Measurements from ENCODE around the gene SRCIN1.

Gene SRCIN1

DNA sequence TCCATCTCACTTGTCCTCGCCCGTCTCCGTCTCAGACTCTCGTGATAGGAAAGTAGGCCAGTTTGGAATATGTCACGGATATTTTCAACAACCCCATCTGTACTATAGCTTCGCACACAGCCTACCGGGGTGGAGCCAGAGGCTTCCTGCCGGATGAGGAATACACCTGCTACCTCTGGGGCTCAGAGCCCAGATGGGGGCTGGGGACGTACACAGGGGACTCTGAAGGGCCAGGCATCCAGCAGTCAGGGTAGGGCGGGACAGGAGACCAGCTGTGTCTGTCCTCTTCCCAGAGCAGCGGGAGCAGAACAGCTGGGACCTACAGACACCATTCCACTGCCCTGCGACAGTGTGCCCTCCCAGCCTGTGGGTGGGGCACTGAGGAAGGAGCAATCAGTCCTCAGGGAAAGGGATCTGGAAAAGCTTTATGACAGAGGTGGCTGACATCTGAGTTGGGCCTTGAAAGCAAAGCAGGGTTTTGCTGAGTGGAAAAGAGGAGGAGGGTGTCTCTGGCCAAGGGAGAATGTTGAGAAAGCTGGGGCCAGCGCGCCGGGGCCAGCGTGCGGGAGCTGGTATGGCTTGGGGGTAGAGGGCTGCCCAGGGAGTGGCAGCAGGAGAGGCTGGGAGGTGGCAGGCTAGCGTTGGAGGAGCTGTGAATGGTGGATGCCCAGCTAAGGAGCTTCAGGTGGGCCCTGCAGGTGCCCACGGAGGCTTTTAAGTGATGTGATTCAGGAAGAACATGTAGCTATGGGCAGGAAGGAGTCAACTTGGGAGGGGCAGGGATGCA, 11.5 kb upstream of the SRCIN1 start:
- no peak for DNase-seq (ENCODE audit: low read depth in 1 of 2, low spot score in 1 of 2)

DNA sequence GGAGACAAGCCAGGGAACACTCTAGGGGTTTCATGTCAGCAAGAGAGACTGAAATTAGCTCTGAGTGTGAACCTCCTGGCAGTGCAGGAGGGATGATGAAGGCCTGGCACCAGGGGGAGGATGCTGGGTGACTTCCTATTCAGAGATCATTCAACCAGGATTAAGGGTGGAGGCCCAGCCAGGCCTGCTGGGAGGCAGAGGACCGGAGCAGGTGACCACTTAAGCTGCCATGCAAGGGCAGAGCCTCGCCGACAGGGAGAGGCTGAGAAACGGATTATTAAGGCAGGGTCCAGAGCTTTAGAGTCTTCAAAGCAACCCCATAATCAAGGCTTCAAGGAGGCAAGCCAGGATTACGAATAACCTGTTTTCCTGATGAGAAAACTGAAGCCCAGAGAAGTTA, 10.6 kb upstream of the SRCIN1 start:
- DNase-seq (ENCODE audit: low read depth in 1 of 2, low spot score in 1 of 2): no peak

DNA sequence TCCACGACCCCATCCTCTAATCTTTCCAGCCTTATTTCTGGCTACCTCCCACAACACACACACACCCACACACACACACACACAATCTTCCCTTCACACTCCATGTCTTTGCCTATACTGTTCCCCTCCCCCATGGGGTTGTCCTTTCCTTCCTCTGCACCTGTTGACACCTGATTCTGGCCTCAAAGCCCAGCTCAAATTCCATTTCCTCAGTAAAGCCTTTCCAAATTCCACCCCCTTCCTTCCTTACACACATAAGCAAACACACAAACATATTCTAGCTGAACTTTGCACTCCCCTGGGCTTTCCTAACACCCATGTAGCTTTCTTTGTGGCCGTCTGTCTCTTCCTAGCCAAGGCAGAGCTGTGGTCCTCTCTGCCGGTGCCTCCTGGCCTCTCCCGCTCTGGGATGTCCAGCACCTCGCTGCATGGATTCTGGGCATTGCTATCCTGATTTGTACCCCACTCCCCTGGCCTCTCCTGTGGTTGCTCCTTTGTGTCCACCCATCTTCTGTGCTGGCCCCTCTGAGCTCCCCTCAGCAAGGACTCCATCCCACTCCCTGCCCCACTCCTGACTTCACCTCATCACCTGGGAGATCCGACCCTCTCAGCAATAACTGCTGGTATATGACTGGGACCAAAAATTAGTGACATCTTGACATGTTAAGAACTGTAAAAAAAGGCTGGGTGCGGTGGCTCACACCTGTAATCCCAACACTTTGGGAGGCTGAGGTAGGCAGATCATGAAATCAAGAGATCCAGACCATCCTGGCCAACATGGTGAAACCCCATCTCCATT, 8.4 kb upstream of the SRCIN1 start:
- no peak for DNase-seq (ENCODE audit: low read depth in 1 of 2, low spot score in 1 of 2)

DNA sequence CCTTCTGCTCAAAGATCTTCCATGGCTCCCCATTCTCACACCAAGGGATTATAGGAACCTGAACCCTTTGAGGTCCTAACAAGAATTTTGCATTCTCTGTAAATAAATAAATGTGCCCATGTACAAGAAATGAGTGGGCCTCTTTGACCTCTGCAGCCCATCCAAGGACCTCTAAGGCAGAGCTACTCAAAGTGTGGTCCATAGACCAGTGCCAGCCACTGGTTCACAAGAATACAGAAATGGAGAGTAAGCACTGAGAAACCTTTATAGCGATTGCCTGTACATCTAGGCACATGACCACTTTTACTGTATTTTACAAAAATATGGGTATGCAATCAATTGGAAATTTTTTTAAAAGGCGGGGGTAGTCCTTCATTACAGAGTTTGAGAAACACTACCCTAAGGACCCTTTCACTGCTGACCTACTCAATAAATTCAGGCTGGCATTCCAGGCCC, 7.8 kb upstream of the SRCIN1 start:
- no peak for DNase-seq (ENCODE audit: low read depth in 1 of 2, low spot score in 1 of 2)

DNA sequence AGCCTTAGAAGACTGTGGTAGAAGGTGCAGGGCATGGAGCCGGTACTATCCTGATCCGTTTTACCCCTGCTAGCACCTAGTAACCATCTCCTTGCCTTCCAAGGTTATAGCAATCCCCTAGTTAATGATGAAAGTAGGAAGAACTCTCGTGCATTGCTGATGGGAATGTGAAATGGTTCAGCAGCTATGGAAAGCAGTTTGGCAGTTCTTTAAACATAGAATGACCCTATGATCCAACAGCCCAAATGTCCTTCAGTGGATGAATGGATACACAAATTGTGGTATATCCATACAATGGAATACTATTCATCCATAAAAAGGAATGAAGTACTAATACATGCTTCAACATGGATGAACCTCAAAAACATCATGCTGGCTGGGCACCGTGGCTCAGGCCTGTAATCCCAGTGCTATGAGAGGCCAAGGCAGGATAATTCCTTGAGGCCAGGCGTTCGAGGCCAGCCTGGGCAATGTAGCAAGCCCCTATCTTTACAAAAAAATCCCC, 6.2 kb upstream of the SRCIN1 start:
- DNase-seq (ENCODE audit: low read depth in 1 of 2, low spot score in 1 of 2): no peak

DNA sequence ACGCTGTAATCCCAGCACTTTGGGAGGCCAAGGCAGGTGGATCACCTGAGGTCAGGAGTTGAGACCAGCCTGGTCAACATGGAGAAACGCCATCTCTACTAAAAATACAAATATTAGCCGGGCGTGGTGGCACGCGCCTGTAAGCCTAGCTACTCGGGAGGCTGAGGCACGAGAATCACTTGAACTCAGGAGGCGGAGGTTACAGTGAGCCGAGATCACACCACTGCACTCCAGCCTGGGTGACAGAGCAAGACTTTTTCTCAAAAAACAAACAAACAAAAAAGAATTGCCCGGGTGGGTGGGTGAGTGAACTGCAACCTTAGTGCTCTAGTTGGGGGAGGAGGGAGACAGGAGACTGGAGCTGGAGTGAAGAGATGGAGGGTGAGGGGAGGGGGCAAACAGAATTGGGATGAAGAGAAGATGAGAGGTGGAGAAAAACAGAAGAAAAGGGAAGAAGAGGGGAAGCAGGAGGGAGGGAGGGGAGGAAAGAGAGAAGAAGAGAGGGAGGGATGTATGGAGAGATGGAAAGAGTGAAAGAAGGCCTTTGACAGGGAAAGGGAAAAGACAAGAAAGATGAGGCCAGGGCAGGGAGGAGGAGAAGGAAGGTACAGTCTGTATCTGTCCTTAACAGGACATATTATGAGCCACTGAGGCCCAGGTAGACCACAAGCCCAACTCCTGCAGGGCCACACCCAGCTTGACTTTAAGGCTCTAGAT, 5.5 kb upstream of the SRCIN1 start:
- no peak for DNase-seq (ENCODE audit: low read depth in 1 of 2, low spot score in 1 of 2)

DNA sequence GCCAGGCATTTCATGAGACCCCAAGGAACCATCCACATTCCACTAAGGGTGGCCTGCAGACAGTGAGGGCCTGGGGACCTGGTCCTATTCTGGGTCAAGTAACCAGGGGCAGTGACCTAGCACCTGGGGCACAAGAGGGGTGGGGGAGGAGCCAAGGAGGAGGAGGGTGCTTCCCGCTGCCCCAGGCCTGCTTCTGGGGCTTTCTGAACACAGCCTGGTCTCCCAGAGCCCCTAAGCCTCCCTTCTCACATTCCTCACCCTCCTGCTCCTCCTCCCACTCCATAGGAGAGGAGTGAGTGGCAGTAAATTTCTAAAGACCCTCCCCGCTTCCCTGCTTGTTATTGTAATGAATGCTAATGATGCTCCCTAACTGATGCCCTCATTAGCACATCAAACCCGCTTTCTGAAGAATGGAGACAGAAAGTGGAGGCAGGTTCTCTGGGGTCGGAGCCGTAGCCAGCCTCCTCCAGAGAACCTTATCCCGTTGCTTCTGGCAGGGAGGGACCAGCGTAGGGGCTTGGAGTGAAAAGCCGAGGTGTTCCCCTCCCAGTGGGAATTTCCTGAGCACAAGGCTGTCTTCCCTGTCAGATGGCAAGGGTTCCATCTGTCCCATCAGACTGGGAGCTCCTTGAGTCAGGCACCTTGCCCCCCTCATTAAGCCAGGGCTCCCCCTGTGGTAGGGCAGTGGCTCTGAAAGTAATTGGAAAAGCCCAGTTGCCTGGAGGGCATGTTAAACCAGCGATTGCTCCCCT, 3.7 kb upstream of the SRCIN1 start:
- DNase-seq (ENCODE audit: low read depth in 1 of 2, low spot score in 1 of 2): no peak

DNA sequence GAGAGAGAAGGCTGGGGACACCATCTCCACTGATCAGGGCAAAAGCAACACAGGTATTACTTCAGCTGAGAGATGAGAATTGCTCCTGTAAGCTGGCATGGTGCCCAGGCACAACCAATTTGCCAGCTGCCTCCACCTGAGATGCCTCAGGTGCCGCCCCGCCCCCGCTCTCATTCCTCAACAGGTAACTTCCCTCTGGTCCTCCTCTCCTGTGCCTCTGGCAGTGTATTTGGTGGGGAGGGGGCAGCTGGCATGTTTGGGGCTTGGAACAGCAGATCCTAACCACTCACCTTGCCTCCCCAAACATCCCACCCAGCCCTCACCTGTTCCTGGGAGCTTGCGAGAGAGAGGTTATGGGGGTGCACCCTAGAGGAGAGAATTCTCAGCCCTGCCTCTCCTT, 2.9 kb upstream of the SRCIN1 start:
- DNase-seq (ENCODE audit: low read depth in 1 of 2, low spot score in 1 of 2): no peak

DNA sequence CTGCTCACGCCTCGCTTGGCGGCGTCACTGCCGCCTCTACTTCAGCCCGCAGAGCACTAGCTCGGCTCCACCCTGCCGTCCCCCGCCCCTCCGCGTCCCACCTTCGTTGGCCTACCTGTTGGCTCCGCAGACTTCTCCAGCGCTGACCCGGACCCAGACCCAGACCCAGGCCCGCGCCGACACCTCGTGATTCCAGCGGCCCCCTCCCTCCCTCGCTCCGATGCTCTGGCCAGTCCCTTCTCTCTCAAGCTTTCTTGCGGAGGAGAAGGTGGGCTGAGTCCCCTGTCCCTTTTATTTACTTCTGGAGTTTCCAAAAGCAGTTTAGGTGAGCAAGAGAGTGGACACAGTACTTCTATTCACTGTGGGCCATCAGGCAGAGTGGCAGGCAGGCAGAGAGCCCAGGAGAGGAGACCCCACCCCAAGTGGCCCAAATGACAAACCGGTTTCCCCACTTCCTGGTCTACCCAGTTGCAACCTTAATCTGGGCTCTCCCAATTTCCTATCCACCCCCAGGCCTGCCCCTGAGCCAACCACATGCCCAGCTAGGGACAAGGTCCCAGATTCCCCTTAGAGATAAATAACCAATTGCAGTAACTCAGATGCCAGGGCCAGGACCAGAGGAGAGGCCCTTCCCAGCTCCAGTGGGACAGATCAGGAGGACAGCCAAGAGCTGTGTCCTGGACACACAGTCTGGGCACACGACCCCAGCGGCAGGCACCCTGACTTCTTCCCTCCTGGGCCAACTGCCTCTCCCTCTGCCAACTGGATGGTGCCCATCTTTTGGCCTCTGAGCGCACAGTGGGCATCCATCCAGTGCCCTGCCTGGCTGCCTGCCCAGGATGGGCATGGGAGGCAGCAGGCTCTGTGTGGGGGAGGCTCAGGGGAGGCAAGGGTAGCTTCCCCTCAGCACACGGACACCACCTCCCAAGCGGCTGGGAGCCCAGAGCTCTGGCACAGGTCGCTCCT, 1.2 kb upstream of the SRCIN1 start:
- no peak for DNase-seq (ENCODE audit: low read depth in 1 of 2, low spot score in 1 of 2)

DNA sequence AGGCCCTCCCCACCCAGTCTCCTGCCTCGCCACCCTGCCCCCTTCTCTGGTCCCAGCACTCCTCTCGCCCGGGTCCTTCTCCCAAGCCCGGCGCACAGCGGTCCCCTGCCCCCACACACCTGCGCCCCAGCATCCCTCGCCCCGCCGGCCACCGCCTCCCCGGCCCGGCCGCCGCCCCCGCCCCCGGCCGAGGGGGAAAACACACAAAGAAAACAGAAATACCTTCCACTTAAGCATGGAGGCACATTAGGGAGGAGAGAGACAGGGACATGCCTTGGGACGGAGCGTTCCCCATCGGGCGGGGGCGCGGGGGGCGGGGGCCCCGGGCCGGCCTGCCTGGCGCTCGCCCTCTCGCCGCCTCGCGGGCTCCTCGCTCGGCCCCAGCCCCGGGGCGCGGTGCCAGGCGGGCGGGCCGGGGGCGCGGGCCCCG, 326 bp downstream of the SRCIN1 start:
- DNase-seq (ENCODE audit: low read depth in 1 of 2, low spot score in 1 of 2): no peak

DNA sequence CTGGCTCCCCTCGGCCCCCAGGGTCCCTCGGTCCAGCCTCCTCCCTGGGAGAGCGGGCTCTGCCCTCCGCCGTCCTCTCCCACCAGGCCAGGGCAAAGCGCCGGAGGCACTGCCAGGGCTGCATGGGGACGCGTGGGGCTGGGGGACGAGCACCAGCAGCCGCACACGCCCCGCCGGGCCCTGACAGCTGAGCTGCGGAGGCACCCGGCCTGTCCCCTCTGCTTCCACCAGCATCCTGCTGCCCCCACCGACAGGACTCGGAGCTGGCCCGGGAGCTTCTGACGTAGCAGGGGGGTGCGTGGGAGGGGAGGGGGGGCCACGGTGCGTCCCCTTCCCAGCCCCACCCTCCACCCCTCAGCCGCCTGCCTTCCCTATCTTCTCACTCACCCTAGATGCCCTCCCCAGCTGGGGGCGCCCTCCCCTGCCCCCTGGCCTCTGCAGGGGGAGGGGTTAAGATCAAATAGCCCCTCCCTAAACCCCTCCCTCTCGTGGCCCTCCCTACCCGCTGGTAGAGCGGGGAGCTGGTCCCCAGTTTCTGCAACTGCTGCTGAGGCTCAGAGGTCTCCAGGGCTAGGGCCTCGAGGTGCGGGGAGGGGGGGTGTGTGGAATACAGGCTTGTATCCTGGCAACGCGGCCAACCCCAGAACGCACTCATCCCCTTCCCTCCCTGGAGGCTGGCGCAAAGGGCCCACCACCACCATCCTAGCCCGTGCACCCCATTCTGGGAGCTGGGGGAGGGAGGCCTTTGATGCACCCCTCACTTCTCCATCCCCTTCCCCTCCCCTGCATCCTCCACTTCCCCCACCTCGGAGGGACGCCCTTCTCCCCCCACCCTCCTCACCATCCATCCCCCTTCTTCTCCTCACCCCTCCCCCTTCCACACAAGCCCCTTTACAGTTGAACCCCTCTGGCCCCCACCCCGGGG, 1.0 kb downstream of the SRCIN1 start:
- DNase-seq (ENCODE audit: low read depth in 1 of 2, low spot score in 1 of 2): no peak

DNA sequence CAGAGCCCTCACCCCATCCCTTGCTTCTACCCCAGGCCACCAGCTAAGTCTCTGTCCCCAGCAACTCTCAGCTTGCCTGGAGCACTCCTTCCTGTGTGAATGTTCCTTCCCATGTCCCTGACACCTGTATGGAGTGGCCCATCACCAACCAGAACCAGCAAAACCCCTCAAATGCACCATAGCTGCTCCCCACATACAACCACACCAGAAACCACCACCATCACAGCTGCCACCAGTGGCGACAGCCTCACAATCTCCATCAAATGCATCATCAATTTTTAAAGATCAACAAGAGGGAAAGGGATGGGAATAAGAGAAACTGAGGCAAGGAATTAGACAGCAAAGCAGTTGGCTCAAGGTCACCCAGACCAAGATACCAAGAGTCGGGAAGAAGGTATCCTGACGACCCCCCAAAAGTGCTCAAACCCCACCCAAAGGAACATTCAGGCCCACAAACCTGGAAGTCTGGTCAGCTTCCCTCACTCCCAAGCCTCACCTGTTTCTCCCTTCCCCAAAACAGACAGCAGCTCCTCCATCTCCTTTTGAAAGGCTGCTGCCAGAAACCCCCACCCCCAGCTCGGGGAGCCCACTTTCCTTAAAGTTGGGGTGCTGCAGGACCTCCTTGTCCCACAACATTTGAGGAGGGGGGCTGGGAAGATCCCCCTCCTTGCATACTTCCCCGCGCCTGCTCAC, 1.8 kb downstream of the SRCIN1 start:
- DNase-seq (ENCODE audit: low read depth in 1 of 2, low spot score in 1 of 2): no peak

DNA sequence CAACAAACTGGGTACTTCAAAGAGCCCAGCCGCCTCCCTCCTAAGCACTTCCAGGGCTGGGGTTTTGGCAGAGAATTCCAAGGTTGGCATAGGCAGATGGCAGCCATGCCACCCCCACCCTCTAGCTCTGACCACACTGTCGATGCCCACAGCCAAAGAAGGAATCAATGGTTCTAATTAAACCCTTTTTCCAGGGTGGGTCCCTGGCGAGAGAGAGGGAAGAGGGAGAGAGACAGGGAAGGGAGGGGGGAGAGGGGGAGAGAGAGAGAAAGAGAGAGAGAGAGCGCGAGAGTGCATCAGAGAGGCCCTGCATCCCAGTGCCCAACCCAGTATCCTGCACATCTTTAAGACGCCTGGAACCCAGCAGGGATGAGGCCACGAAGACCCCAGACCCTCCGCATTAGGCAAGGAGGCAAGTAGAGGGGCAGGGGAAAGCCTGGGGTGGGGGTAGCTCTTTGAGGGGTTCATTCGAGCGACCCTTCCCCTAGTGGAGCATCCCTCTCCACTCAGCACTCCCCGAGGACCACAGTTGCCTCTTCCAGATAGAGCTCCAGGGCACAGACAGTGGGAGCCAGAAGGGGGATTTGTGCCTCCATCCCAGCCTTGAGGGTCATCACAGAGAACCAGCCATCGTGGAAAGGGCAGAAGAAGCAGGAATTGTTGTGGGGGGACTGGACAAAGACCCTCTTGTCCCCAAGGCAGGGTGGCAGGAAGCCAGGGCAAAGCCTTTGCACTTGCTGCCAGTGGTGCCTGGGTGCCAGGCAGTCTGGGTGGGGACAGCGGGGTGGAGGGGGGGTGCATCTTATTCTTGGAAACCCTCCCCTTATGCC, 2.6 kb downstream of the SRCIN1 start:
- DNase-seq (ENCODE audit: low read depth in 1 of 2, low spot score in 1 of 2): no peak

DNA sequence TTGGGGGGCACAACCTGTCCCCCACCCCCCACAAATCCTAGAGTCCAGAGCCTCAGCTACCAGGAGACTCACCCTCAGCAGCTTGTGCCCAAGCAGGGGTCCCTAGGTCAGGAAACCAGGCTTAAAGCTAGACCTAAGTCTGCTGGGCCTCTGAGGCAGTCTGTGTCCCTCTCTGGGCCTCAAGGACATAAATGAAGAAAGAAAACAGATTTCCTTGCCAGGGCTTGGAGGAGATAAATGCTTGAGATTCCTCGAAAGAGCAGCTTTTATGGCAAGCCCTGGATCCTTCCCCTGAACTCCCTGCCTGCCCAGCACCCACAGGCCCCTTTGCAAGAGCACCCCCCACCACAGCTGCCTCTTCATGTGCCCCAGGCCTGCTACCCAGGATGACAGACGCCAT, 3.3 kb downstream of the SRCIN1 start:
- no peak for DNase-seq (ENCODE audit: low read depth in 1 of 2, low spot score in 1 of 2)

DNA sequence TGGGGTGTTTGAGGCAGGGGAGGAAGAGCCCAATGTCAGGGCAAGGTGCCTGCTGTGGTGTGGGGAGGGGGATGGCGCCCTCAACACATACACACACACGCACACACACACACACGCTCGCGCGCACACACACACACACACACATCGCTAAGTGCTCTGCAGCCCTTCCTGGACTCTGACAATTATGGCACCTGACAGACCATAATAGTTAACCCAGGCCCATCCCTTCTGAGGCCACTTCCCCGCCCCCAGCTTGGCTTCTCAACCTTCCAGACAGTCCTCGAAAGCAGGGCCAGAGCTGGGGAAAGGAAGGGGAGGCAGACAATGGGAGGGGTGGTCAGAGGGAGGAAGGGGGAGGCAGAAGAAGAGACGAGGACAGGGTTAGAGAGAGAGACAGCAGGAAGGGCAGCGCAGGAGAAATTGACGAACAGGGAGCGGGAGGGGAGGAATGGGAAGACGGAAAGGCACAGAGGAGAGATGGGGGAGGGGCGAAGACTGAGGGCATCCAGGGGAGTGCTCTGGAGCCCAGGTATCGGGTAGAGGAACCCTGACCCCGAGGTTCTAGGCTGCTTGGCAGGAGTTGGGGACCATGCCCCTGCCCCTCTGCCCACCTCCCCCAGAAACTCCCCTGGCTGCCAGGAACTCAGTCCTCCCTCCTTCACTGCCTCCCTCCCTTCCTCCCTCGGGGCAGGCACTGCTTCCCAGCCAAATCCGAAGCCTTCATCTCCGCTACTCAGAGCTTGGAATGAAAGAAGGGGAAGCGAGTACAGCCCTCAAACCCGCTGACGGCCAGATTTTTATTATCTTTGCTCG, 4.0 kb downstream of the SRCIN1 start:
- no peak for DNase-seq (ENCODE audit: low read depth in 1 of 2, low spot score in 1 of 2)

DNA sequence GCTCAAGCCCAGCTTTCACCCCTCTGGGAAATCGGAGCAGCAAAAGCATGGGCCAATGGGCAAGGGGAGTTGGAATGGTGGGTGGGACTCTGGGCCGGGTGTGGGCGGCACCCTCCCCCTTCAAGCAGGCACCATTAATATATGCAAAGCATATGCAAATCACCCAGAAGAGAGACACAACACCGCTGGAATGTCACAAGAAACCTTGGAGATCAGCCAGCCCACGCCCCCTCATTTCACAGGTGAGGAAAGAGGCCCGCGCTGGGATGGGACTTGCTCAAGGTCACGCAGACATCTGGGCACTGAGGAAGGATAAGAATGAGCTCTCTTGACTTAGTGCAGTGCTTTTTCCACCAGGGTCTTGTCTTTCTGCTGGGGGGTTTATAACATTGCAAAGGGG, 4.8 kb downstream of the SRCIN1 start:
- no peak for DNase-seq (ENCODE audit: low read depth in 1 of 2, low spot score in 1 of 2)

Measured in activated T-helper 1 cell treated with anti-CD3 and anti-CD28 coated beads, Interleukin-2, amount 50 U/mL, for 16 hours (primary cell).